ENCODE data around the gene LDB1. TPM values are rescaled to one million over a fixed set of nuclear protein-coding genes. Genes with fewer than 3 reads are reported as not detected.
A peak's percentile ranks its signal among the peaks of the same experiment; 100 is the strongest.

Gene LDB1
- total RNA-seq, 1 donor: 56.1 TPM

DNA sequence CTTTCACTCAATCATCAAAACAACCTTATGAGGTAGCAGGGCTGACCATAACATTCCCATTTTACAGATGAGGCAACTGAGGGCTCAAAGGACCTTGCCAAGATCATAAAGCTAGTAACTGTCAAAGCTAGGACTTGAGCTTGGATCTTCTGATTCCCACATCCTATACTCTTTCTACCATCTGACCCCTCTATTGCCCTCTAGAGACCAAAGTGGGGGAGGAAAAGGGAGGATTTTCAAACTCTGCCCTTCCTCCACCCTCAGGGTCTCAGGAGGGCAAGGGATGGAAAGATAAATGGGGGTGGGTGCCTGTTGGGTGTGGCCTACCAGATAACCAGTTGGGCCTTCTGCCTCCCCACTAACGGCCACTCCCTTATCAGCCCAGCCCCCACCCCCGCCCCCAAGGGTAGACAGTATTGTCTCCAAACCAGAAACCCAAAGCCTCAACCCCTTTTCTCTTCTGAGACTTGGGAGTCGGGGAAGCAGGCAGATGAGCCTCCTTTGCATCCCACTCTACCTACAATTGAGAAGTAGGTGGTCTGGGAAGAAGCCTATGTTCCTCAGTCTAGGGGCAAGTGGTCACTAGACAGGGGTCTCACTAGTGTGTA, 7.9 kb downstream of the LDB1 start:
- no peak for DNase-seq (ENCODE audit: low read depth)
- TF ChIP-seq, protein P1, sequence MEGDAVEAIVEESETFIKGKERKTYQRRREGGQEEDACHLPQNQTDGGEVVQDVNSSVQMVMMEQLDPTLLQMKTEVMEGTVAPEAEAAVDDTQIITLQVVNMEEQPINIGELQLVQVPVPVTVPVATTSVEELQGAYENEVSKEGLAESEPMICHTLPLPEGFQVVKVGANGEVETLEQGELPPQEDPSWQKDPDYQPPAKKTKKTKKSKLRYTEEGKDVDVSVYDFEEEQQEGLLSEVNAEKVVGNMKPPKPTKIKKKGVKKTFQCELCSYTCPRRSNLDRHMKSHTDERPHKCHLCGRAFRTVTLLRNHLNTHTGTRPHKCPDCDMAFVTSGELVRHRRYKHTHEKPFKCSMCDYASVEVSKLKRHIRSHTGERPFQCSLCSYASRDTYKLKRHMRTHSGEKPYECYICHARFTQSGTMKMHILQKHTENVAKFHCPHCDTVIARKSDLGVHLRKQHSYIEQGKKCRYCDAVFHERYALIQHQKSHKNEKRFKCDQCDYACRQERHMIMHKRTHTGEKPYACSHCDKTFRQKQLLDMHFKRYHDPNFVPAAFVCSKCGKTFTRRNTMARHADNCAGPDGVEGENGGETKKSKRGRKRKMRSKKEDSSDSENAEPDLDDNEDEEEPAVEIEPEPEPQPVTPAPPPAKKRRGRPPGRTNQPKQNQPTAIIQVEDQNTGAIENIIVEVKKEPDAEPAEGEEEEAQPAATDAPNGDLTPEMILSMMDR (IDR thresholded peaks at IDR 0.05; ENCODE audit: insufficient read depth, low read depth, low read length): peak; percentile 30
- no peak overlapping the region for H3K4me3 ChIP-seq (ENCODE audit: low read depth, low read length)

- TF ChIP-seq, protein P1 (IDR thresholded peaks at IDR 0.05; ENCODE audit: insufficient read depth, low read depth, low read length): no peak
- DNase-seq (ENCODE audit: low read depth): no peak
Observed at GRCh38 chr10:102111276-102111675, 8.9 kb downstream of the LDB1 start.

DNA sequence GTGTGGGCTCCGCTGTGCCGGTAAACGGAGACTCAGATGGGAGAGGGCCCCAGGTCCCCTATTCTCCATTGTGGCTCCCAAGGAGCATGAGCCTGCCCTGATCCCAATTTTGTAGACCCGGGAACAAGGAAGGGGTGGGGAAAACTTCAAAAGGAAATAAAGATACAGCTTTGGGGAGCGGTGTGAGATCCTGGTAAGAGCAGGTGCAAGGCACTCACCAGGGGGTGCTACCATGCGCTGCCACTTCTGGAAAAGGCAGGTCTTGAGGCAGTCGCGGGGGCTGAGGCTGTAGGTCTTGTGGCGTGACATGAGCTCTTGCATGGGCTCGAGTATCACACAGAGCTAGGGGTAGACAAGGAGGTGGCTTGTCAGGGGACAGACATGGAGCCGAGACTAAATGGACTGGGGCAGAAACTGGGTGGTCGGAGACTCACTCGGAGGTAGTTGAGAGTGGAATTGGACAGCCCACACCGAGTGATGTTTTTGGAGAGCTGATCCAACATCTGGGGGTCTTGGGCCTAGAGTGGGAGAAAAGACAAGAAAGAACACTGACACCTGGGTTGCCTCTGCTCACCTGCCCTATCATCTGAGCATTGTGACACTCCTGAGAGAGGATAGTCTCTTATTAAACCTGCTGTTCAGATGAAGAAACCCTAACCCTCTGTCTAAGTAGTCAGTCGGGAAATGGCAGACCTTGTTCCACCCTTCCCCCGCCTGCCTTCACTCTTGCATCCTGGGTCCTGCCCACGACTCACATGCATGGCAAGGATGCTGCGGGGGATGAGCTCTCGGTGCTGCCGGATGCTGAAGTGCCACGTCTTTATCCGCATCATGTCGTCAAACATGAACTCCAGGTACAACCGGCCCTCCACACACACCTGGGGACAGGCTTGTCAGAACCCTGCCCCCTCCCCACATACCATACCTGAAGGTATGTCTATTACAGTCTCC, 10.7 kb downstream of the LDB1 start:
- DNase-seq (ENCODE audit: low read depth): no peak
- TF ChIP-seq, protein P1 (IDR thresholded peaks at IDR 0.05; ENCODE audit: insufficient read depth, low read depth, low read length): no peak
- no peak overlapping the region for H3K4me3 ChIP-seq (ENCODE audit: low read depth, low read length)

More at GRCh38 chr10:102111276-102111675, 8.9 kb downstream of the LDB1 start:
- no peak overlapping the region for H3K4me3 ChIP-seq (ENCODE audit: low read depth, low read length)

GRCh38 chr10:102106998-102107397, 13.2 kb downstream of the LDB1 start:
- TF ChIP-seq, protein P1 (IDR thresholded peaks at IDR 0.05; ENCODE audit: insufficient read depth, low read depth, low read length): no peak
- H3K4me3 ChIP-seq (ENCODE audit: low read depth, low read length): no peak overlapping the region
- DNase-seq (ENCODE audit: low read depth): no peak

DNA sequence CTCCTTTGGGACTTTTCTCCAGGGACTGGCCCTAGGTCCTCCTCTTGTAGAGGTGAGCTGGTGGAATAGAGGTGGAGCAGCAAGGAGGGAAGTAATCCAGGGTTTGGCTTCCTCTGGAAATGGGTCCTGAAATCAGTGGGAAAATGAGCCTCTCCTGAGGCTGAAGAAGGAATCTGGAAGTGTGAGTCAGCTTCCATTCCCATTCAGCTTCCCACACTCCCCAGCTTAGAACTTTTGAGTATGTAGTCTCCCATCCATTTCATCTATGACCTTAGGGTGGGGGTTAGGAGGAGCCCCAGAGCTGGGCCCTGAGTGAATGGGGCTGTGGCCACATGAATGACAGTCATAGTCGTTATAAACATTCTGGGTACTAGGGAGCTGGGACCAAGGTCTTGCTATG, 17.7 kb downstream of the LDB1 start:
- TF ChIP-seq, protein P1 (IDR thresholded peaks at IDR 0.05; ENCODE audit: insufficient read depth, low read depth, low read length): no peak
- H3K4me3 ChIP-seq (ENCODE audit: low read depth, low read length): no peak overlapping the region
- DNase-seq (ENCODE audit: low read depth): no peak

DNA sequence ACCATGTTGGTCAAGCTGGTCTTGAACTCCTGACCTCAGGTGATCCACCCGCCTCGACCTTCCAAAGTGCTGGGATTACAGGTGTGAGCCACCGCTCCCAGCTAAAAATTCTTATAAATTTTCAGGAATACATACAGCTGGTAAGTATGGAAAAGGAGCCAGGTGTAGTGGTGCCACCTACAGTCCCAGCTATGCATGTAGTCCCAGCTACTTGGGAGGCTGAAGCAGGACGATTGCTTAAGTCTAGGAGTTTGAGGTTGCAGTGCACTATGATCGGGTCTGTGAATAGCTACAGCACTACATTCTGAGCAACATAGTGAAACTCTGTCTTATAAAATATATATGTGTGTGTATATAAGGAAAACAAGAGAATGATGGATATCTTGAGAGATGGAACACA, 19.0 kb downstream of the LDB1 start:
- no peak for DNase-seq (ENCODE audit: low read depth)
- TF ChIP-seq, protein P1 (IDR thresholded peaks at IDR 0.05; ENCODE audit: insufficient read depth, low read depth, low read length): no peak
- H3K4me3 ChIP-seq (ENCODE audit: low read depth, low read length): no peak overlapping the region
